ENCODE data around the gene CMIP.

The CMIP gene

DNA sequence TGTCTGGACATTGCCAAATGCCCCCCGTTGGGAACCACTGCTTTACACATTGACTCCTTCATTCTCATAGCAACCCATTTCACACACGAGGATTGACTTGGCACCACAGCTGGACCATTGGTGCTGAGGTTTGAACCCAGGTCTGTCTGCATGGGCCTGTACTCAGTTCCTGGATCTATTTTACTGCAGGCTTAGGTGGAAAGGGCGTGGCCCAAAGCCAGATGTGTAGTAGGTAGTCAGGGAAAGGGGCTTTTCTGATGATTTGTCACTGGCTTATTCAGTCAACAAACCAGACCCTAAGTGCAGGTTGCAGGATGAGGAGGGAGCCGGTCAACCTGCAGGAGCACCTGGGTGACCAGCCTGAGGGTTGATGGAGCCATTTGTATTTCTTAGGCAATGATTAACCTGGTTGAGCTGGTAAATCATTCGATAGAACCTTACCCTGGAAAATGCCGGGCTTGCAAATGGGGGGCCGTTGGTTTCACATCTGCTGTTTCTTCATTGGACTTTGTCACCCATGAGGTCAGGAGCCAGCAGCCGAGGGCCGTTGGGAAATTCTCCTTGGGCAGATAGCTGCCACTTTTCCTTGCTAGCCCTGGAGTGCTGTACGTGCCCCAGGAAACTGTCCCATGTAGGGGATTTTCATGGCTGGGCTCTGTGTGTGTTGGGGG lies 104.4 kb downstream of the CMIP start:
- H3K4me3 ChIP-seq (ENCODE audit: low read length in 2 of 2) = no peak overlapping the region
- H3K27me3 ChIP-seq (ENCODE audit: control insufficient read depth in 2 of 2, insufficient read depth in 2 of 2, low read length in 2 of 2) = no peaks in the 10 kb centered on the region
- peak overlapping the region; percentile 29 to 52 for H3K27ac ChIP-seq (ENCODE audit: low read depth in 2 of 2, low read length in 2 of 2)
- no peak overlapping the region for H3K9ac ChIP-seq (ENCODE audit: low read depth in 1 of 2, low read length in 2 of 2)
- H3K4me1 ChIP-seq (ENCODE audit: control insufficient read depth in 2 of 2, insufficient read depth in 2 of 2, low read length in 2 of 2) = peaks cover 38 to 40% of the 10 kb centered on the region in 2 donors
- no peaks in the 10 kb centered on the region for H3K36me3 ChIP-seq (ENCODE audit: control insufficient read depth in 2 of 2, insufficient read depth in 2 of 2, low read length in 2 of 2)
- no peaks in the 10 kb centered on the region for H3K9me3 ChIP-seq (ENCODE audit: control insufficient read depth in 2 of 2, low read length in 2 of 2)

DNA sequence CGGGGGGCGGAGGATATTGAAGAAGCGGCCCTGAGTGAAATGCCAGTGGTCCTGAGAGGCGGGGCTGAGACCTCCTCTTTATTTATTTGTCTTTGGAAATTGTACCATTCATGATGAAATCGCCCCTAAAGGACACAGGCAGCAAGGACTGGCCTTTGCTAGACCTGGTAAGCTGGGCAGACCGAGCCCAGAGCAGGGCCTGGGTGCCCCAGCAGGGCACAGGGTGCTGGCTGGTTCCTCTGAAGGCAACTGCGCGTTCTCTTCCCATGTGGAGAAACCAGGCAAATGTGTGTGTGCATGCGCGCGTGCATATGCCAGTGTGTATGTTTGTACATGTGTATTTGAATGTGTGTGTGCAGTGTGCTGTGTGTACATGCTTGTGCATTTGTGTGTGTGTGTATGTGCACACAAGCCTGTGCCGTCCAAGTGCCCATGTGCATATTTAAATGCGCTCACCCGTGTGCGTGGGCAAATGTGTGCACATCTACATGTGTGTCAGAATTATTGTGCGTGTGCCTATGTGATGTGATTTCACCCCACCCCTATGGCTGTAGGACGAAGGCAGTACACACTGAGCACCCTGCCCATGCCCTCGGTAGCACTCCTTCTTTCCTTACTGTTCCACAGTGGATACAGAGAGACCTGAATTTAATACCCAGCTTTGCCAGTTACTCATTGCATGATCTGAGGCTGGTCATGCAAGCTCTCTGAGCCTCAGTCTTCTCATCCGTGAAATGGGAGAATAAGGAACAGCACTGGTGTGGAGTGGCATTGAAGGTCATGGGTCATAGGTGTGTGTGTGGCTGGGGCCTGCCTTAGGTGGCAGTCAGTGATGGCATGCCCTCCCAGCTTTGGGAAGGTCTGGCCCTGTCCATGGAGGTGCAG lies 105.2 kb downstream of the CMIP start:
- Histone ChIP-seq H3K27me3 (ENCODE audit: control insufficient read depth in 2 of 2, insufficient read depth in 2 of 2, low read length in 2 of 2) (no peaks in the 10 kb centered on the region), H3K27ac (ENCODE audit: low read depth in 2 of 2, low read length in 2 of 2) (peak overlapping the region in 1 of 2 donors; percentile 52), H3K9ac (ENCODE audit: low read depth in 1 of 2, low read length in 2 of 2) (no peak overlapping the region), H3K4me3 (ENCODE audit: low read length in 2 of 2) (no peak overlapping the region), H3K4me1 (ENCODE audit: control insufficient read depth in 2 of 2, insufficient read depth in 2 of 2, low read length in 2 of 2) (peaks cover 31 to 33% of the 10 kb centered on the region in 2 donors), H3K9me3 (ENCODE audit: control insufficient read depth in 2 of 2, low read length in 2 of 2) (no peaks in the 10 kb centered on the region), H3K36me3 (ENCODE audit: control insufficient read depth in 2 of 2, insufficient read depth in 2 of 2, low read length in 2 of 2) (no peaks in the 10 kb centered on the region)

DNA sequence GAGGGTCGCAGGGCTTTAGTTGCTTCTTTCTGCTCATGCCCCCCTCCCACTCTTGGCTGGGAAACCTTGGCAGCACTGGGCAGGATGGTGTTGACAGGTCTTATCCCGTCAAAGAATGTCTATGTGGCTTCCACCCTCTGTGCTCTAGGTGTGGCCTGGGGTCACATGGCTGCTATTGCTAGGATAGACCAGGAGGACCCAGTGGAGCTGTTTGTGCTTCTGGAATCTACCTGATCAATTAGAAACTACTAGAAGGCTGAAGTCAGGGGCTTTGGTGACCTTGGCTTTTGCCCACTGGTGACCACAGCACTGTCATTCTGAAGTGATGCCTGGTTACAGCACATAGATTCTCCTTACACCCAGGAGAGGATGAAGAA lies 105.8 kb downstream of the CMIP start:
- no peaks in the 10 kb centered on the region for H3K27me3 ChIP-seq (ENCODE audit: control insufficient read depth in 2 of 2, insufficient read depth in 2 of 2, low read length in 2 of 2)
- H3K4me3 ChIP-seq (ENCODE audit: low read length in 2 of 2) = no peak overlapping the region
- H3K9me3 ChIP-seq (ENCODE audit: control insufficient read depth in 2 of 2, low read length in 2 of 2) = no peaks in the 10 kb centered on the region
- no peak overlapping the region for H3K9ac ChIP-seq (ENCODE audit: low read depth in 1 of 2, low read length in 2 of 2)
- H3K27ac ChIP-seq (ENCODE audit: low read depth in 2 of 2, low read length in 2 of 2) = no peak overlapping the region
- H3K36me3 ChIP-seq (ENCODE audit: control insufficient read depth in 2 of 2, insufficient read depth in 2 of 2, low read length in 2 of 2) = no peaks in the 10 kb centered on the region
- H3K4me1 ChIP-seq (ENCODE audit: control insufficient read depth in 2 of 2, insufficient read depth in 2 of 2, low read length in 2 of 2) = peaks cover 31% of the 10 kb centered on the region in 2 donors

DNA sequence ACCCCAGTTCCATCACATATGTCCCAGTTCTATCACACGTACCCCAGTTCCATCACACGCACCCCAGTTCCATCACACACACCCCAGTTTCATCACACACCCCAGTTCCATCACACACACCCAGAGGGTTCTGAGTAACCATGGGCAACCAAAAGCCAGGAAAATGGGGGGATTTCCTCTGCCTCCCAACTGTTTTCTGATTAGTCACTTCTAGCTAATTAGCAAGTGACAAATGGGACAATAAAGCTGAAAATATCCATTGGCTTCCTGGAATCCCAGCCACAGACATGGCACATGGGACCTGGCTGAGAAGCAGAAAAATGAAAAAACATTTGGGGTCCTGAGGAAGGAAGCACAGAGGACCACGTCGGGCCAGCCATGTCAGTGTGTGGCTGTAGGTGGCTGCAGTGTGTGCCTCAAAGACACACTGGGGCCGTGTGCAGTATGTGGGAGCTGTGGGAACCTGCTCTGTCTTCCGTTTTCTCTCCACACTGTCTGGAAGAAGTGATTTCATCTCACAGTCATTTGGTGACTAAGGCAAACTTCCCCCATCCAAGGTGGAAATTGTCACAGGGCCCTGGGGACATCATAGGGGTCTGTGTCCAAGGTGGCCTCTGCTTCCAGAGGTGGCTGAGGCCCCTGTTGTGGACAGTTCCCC lies 106.7 kb downstream of the CMIP start:
- H3K4me1 ChIP-seq (ENCODE audit: control insufficient read depth in 2 of 2, insufficient read depth in 2 of 2, low read length in 2 of 2) = peaks cover 31% of the 10 kb centered on the region in 2 donors
- no peak overlapping the region for H3K27ac ChIP-seq (ENCODE audit: low read depth in 2 of 2, low read length in 2 of 2)
- H3K36me3 ChIP-seq (ENCODE audit: control insufficient read depth in 2 of 2, insufficient read depth in 2 of 2, low read length in 2 of 2) = no peaks in the 10 kb centered on the region
- no peak overlapping the region for H3K4me3 ChIP-seq (ENCODE audit: low read length in 2 of 2)
- no peaks in the 10 kb centered on the region for H3K27me3 ChIP-seq (ENCODE audit: control insufficient read depth in 2 of 2, insufficient read depth in 2 of 2, low read length in 2 of 2)
- H3K9ac ChIP-seq (ENCODE audit: low read depth in 1 of 2, low read length in 2 of 2) = no peak overlapping the region
- no peaks in the 10 kb centered on the region for H3K9me3 ChIP-seq (ENCODE audit: control insufficient read depth in 2 of 2, low read length in 2 of 2)

DNA sequence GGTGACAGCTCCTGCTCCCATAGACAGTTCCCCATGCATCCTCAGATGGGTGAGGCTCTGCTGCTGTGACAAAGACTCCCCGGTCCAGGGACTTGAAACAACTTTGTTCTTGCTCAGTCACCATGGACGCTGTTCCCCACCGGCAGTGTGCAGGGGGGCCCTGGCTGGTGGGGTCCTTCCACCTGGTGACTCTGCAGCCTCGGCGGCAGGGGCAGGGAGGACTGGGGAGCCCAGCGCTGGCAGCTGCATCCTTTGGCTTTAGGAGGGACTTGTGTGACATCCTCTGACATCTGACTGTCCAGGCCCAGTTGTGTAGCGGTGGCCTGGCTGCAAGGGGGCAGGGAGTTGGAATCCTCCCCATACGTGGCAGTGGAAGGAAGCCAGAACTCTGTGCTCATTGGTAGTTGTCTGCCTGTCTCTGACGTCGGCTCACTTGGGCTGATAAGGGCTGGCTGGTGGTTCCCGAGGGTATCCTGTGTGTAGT lies 107.3 kb downstream of the CMIP start:
- peaks cover 31% of the 10 kb centered on the region in 2 donors for H3K4me1 ChIP-seq (ENCODE audit: control insufficient read depth in 2 of 2, insufficient read depth in 2 of 2, low read length in 2 of 2)

DNA sequence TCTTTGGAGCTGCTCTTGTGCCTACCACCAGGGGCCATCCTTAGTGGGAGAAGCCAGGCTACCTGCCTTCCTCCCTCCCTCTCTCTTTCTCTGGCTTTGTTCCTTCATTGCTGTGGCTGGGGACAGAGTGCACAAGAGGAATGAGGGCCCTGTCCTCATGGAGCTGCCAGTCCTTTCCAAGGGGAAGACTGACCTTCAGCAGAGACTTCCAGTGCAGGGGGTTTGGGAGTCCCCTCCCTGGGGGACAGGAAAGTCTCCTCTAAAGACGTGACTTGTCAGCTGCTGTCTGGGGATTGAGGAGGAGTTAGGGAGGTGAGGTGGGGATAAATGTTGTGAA lies 108.1 kb downstream of the CMIP start:
- H3K27me3 ChIP-seq (ENCODE audit: control insufficient read depth in 2 of 2, insufficient read depth in 2 of 2, low read length in 2 of 2) = no peaks in the 10 kb centered on the region
- peak overlapping the region in 1 of 2 donors; percentile 38 for H3K27ac ChIP-seq (ENCODE audit: low read depth in 2 of 2, low read length in 2 of 2)
- no peak overlapping the region for H3K4me3 ChIP-seq (ENCODE audit: low read length in 2 of 2)
- peaks cover 24 to 30% of the 10 kb centered on the region in 2 donors for H3K4me1 ChIP-seq (ENCODE audit: control insufficient read depth in 2 of 2, insufficient read depth in 2 of 2, low read length in 2 of 2)
- no peak overlapping the region for H3K9ac ChIP-seq (ENCODE audit: low read depth in 1 of 2, low read length in 2 of 2)
- H3K9me3 ChIP-seq (ENCODE audit: control insufficient read depth in 2 of 2, low read length in 2 of 2) = no peaks in the 10 kb centered on the region
- H3K36me3 ChIP-seq (ENCODE audit: control insufficient read depth in 2 of 2, insufficient read depth in 2 of 2, low read length in 2 of 2) = no peaks in the 10 kb centered on the region

More for the DNA sequence above, 107.3 kb downstream of the CMIP start:
- H3K9ac ChIP-seq (ENCODE audit: low read depth in 1 of 2, low read length in 2 of 2) = no peak overlapping the region
- H3K4me3 ChIP-seq (ENCODE audit: low read length in 2 of 2) = no peak overlapping the region
- no peaks in the 10 kb centered on the region for H3K9me3 ChIP-seq (ENCODE audit: control insufficient read depth in 2 of 2, low read length in 2 of 2)
- no peaks in the 10 kb centered on the region for H3K27me3 ChIP-seq (ENCODE audit: control insufficient read depth in 2 of 2, insufficient read depth in 2 of 2, low read length in 2 of 2)
- H3K27ac ChIP-seq (ENCODE audit: low read depth in 2 of 2, low read length in 2 of 2) = no peak overlapping the region
- no peaks in the 10 kb centered on the region for H3K36me3 ChIP-seq (ENCODE audit: control insufficient read depth in 2 of 2, insufficient read depth in 2 of 2, low read length in 2 of 2)

DNA sequence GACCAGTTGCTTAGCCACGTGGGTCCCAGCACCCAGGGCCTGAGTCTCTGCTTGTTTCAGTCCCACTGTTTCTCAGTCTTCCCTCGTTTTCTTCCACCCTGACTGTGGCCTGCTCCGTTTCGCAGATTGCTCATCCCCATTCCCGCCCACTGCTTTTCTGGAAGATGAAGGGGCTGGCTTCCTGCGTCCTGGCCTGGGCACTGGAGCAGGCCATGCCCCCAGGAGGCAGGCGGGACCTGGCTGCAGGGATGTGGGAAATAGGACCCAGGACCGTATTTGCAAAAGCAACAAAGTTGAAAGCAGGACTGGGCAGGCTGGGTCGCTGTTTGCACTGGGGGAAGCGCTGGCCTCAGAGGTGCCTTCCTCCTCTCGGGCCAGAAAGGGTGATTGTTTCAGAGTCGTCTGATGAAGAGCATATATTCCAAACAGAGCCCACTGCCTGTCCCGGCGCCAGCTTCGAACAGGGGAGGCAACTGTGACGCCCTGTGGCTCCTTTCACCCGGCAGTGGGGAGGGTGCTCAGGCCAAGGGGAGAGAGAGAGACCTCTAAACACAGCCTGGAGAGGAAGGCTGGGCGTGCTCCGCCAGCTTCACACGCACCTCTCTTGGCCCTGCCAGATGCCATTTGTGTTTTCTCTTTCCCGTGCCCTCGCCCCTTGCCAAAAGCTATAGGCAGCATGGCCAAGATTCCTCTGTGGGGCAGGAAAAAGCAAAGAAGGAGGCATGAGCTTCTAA lies 108.6 kb downstream of the CMIP start:
- H3K9me3 ChIP-seq (ENCODE audit: control insufficient read depth in 2 of 2, low read length in 2 of 2) = no peaks in the 10 kb centered on the region
- no peaks in the 10 kb centered on the region for H3K36me3 ChIP-seq (ENCODE audit: control insufficient read depth in 2 of 2, insufficient read depth in 2 of 2, low read length in 2 of 2)
- peak overlapping the region in 1 of 2 donors; percentile 38 for H3K27ac ChIP-seq (ENCODE audit: low read depth in 2 of 2, low read length in 2 of 2)
- peaks cover 21 to 34% of the 10 kb centered on the region in 2 donors for H3K4me1 ChIP-seq (ENCODE audit: control insufficient read depth in 2 of 2, insufficient read depth in 2 of 2, low read length in 2 of 2)
- H3K4me3 ChIP-seq (ENCODE audit: low read length in 2 of 2) = no peak overlapping the region
- no peak overlapping the region for H3K9ac ChIP-seq (ENCODE audit: low read depth in 1 of 2, low read length in 2 of 2)
- no peaks in the 10 kb centered on the region for H3K27me3 ChIP-seq (ENCODE audit: control insufficient read depth in 2 of 2, insufficient read depth in 2 of 2, low read length in 2 of 2)

DNA sequence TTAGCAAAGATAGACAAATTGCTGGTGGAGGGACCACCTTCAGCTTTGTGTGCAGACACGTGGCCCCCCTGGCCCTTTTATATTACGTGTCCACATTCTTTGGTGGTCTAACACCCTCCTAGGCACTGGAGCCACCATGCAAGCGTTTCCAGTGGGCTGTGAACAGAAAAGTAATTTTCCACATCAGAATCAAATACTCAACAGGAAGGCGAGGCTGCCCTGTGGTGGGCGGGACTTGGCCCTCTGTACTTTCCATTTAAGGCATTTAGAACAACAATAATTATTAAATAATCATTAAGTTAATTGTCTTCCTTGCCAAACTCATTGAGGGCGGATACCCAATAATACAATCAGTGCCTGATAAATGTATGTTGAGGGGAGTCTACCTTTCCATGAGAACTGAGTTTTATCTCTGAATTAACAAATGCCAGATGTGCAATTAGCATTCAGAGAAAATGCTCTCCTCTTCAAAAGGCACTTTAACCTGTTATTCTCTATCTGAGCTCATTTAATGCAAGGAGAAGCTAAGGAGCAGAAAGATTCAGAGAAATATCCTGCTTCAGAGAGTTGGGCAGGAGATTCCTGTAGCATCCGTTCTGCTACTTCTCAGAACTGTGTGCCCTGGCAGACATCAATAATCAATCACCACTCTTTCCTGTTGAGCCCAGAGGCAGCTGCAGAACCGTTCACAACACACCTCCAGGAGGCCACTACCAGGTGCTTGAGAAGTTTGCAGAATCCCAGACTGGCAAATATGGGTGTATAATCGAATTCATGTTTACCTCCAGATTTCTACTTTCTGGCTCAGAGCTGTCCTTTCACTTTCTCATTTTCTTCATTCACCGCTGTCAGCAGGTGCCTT lies 109.4 kb downstream of the CMIP start:
- no peaks in the 10 kb centered on the region for H3K27me3 ChIP-seq (ENCODE audit: control insufficient read depth in 2 of 2, insufficient read depth in 2 of 2, low read length in 2 of 2)
- no peak overlapping the region for H3K27ac ChIP-seq (ENCODE audit: low read depth in 2 of 2, low read length in 2 of 2)
- peaks cover 24 to 33% of the 10 kb centered on the region in 2 donors for H3K4me1 ChIP-seq (ENCODE audit: control insufficient read depth in 2 of 2, insufficient read depth in 2 of 2, low read length in 2 of 2)
- no peaks in the 10 kb centered on the region for H3K9me3 ChIP-seq (ENCODE audit: control insufficient read depth in 2 of 2, low read length in 2 of 2)
- H3K9ac ChIP-seq (ENCODE audit: low read depth in 1 of 2, low read length in 2 of 2) = no peak overlapping the region
- no peak overlapping the region for H3K4me3 ChIP-seq (ENCODE audit: low read length in 2 of 2)
- no peaks in the 10 kb centered on the region for H3K36me3 ChIP-seq (ENCODE audit: control insufficient read depth in 2 of 2, insufficient read depth in 2 of 2, low read length in 2 of 2)

DNA sequence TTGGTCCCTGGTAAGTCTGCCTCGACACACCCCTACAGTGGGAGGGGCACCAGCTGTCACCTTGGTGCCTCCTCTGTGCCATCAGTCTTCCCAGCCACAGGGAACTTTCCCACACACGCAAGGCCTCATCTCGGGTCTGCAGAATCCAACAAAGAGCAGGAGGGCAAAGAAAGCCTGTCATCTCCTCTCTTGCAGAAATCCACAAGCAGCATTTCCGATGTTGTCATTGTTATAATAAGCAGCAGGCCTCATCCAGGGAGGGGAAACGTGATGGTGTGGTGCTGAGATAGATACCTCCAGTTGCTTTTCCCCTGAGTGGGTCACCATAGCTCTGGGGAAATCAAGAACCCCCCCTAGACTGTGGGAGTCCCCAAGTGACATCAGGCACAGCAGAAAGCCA lies 110.4 kb downstream of the CMIP start:
- H3K9me3 ChIP-seq (ENCODE audit: control insufficient read depth in 2 of 2, low read length in 2 of 2) = no peaks in the 10 kb centered on the region
- H3K27ac ChIP-seq (ENCODE audit: low read depth in 2 of 2, low read length in 2 of 2) = no peak overlapping the region
- no peak overlapping the region for H3K4me3 ChIP-seq (ENCODE audit: low read length in 2 of 2)
- no peaks in the 10 kb centered on the region for H3K36me3 ChIP-seq (ENCODE audit: control insufficient read depth in 2 of 2, insufficient read depth in 2 of 2, low read length in 2 of 2)
- peaks cover 20 to 30% of the 10 kb centered on the region in 2 donors for H3K4me1 ChIP-seq (ENCODE audit: control insufficient read depth in 2 of 2, insufficient read depth in 2 of 2, low read length in 2 of 2)
- H3K9ac ChIP-seq (ENCODE audit: low read depth in 1 of 2, low read length in 2 of 2) = no peak overlapping the region
- no peaks in the 10 kb centered on the region for H3K27me3 ChIP-seq (ENCODE audit: control insufficient read depth in 2 of 2, insufficient read depth in 2 of 2, low read length in 2 of 2)

Measured in mucosa of rectum (tissue), 2 donors.